Uterus (tissue), 2 donors: Measurements from ENCODE around the gene SPPL2A.

ENCODE experiments used
- POLR2A ChIP-seq, 2 donors: fragments of 450-650 bp; IDR thresholded peaks; one replicate each; pipeline ENCODE4 v1.6.1; 2016; ENCODE audit warnings: antibody characterized with exemption in 2 of 2, mild to moderate bottlenecking in 1 of 2, moderate library complexity in 1 of 2
- TF ChIP-seq, protein P1 (sequence below), 4 experiments: fragments of 200-600 bp in 2 of 4; fragments of 450-650 bp in 2 of 4; sonication (generic) in 2 of 4; IDR thresholded peaks; one replicate each; pipeline ENCODE4 v1.5.1; 2016 to 2019; ENCODE audit warnings: antibody characterized with exemption in 4 of 4, mild to moderate bottlenecking in 2 of 4, moderate library complexity in 1 of 4

DNA sequence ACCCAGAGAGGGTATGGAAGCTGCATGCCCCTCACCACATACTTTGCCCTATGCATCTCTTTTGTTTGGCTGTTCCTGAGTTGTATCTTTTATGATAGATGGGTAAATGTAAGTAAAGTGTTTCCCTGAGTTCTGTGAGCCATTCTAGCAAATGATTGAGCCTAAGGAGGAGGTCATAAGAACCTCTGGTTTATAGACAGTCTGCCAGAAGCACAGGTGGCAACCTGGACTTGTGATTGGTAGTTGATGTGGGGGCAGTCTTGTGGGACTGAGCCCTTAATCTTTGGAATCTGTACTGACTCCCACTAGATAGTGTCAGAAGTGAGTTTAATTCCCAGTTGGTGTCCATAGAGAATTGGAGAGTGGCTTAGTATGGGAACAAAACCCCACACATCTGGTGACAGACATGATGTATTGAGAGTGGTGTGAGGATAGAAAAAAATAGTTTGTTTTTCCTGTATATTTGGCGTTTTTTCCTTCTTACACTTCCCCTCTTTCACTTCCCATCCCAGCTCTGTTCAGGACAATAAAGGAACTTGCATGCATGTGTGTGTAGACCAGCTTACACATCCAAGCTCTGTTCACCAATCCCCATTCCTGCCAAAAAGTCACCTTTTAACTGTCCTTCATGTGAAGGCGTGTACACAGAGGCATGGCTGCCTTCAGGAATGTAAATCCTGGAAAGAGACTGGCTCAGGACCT is 38.1 kb upstream of the SPPL2A start:
- no peak for TF ChIP-seq POLR2A (IDR thresholded peaks at IDR 0.05)
- TF ChIP-seq, protein P1, sequence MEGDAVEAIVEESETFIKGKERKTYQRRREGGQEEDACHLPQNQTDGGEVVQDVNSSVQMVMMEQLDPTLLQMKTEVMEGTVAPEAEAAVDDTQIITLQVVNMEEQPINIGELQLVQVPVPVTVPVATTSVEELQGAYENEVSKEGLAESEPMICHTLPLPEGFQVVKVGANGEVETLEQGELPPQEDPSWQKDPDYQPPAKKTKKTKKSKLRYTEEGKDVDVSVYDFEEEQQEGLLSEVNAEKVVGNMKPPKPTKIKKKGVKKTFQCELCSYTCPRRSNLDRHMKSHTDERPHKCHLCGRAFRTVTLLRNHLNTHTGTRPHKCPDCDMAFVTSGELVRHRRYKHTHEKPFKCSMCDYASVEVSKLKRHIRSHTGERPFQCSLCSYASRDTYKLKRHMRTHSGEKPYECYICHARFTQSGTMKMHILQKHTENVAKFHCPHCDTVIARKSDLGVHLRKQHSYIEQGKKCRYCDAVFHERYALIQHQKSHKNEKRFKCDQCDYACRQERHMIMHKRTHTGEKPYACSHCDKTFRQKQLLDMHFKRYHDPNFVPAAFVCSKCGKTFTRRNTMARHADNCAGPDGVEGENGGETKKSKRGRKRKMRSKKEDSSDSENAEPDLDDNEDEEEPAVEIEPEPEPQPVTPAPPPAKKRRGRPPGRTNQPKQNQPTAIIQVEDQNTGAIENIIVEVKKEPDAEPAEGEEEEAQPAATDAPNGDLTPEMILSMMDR (IDR thresholded peaks at IDR 0.05) = no peak
